HG02623 (cell line): ENCODE measurements around the gene ELF1.

ENCODE experiments used
- ATAC-seq: cut with Tn5 transposase; IDR thresholded peaks from one replicate; pipeline ENCODE4 v1.9.1; 2021; ENCODE audit warnings: moderate library complexity; ENCODE audit not compliant: unreplicated experiment

ELF1 gene

GRCh38 chr13:41019011-41019487 lies at the start of gene ELF1:
TSS of gene ELF1 (minus strand) at chr13:41019316. CDS start at chr13:40982054, 37,262 bp downstream.
- ATAC-seq, result peak; percentile 85

GRCh38 chr13:41065078-41065477 lies 46.0 kb upstream of the ELF1 start:
- ATAC-seq, result no peak

GRCh38 chr13:41064493-41064892 lies 45.4 kb upstream of the ELF1 start:
- ATAC-seq, result no peak

DNA sequence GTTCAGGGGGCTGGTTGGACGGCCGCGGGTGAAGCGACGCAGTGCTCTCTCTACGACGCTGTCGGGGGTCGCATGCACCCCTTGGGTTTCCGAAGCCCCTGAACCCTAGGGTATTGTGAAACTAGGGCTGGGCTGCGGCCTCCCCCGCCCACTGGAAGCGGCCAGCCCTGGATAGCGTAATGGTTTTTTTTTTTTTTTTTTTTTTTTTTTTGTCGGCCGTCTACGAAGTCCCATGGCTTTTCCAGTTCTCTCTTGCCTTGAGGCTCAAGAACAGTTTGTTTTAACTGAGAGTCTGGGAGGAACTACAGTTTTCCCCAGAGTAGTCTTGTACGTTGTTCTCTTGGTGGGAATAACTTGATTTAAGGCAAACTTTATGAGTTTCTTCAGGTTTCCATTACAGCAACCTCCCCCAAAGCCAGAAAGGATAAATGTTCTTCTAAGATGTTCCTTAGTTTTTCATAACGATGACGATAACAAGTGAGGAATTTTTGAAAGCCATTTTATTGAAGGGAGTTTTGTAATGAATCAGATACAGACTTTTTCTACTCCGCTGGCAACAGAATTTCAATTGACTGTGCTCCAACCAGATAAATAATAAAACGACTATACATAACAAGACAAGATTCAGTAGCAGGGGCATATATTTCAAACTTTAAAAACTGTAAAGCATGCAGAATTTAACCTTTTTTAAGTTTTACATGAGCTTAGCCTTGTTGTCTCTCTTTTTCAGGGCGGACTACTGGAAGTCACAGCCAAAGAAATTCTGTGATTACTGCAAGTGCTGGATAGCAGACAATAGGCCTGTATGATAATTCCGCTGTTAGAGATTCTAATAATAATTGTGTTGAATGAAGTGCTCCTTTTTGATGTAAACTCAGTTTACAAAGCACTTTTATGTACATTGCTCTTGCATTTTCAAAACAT lies 43.1 kb upstream of the ELF1 start:
- peak; percentile 28 for ATAC-seq

GRCh38 chr13:41061075-41061913 lies 42.2 kb upstream of the ELF1 start, which contains the start of gene WBP4:
TSS of gene WBP4 (plus strand) at chr13:41061509. CDS start at chr13:41061674, 165 bp downstream.
- ATAC-seq, result peak; percentile 75

DNA sequence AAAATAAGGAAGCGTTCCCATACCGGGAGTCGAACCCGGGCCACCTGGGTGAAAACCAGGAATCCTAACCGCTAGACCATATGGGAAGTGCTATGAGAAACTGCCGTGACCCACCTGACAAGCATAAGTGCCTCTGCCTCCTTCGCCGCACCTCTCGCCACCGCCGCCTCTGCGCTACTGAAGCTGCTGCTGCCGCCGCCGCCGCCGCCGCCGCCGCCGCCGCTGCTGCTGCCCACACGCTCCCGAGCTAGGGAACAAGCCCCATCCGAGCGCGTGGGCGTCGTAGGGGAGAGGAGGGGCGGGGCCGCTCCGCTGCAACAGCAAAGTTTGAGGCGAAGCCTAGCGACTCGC lies 41.6 kb upstream of the ELF1 start:
- ATAC-seq, result peak; percentile 16

GRCh38 chr13:41060082-41060723 lies 41.1 kb upstream of the ELF1 start:
- ATAC-seq, result peak; percentile 33

DNA sequence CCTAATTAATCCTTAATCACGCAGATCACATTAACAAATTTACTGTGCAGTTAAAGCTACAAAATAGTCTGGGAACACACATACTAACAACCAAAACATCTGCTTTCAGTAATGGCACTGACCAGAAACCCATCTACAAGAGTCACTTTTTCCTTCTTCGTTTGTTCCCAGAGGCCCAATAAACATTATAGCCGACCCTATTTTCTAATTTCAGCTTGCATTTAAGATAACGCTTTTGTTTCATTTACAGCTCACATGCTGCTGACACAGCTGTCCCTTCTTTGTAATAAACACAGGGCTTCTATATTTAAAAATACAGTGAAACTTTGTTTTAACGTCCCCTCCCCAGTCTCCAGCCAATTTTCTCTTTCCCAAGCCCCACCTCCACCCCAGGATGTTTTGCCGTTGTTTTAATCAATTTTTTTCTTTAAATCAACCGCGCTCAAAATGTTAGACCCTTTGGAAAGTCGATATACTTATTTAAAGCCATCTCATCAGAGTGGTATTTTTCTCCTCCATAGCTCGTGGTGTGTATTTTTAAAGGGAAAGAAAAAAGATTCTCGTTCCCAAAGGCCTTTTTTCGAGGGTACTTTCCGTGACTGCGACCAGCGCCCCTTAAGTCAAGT lies 40.5 kb upstream of the ELF1 start:
- no peak for ATAC-seq

- ATAC-seq, result no peak
Measured at GRCh38 chr13:41058295-41059070, 39.4 kb upstream of the ELF1 start.

DNA sequence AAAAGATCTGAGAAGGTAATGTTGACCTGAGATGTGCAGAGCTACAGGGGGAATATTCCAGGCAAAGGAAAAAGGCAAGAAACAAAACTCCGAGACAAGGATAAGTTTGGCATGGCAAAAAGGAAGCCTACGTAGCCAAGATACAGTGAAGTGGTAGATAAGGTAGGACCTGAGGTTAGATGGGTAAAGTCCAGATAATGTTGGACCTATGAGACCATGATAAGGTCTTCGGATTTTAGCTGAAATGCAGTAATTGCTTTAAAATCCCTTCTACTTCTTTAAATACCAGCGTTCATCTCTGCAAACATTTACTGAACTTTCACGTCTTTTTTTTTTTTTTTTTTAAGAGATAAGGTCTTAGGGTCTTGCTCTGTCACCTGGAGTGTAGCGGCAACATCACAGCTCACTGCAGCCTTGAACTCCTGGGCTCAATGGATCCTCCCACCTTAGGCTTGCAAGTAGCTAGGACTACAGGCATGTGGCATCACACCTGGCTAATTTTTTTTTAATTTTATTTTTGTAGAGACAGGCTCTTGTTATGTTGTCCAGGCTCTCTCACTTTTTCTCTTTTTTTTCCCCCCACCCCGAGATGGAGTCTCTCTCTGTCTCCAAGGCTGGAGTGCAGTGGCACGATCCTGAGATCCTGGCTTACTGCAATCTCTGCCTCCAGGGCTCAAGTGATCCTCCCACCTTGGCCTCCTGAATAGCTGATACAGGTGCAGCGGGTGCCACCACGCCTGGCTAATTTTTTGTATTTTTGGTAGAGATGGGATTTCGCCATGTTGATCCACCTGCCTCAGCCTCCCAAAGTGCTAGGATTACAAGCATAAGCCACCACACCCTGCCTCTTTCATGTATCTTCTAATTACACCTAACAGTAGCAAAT lies 38.0 kb upstream of the ELF1 start:
- ATAC-seq, result no peak

DNA sequence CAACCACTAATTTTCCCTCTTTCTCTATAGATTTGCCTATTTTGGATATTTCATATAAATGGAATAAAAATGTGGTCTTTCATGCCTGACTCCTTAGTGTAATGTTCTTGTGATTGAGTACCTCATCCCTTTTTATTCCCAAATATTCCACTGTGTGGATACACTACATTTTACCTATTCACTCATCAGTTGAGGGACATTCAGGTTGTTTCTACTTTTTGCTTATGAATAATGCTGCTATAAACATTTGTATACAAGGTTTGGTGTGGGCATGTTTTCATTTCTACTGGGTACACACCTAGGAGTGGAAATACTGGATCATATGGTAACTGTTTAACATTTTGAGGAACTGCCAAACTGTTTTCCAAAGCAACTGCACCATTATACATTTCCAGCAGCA lies 37.1 kb upstream of the ELF1 start:
- no peak for ATAC-seq

GRCh38 chr13:41054919-41055619 lies 36.0 kb upstream of the ELF1 start:
- no peak for ATAC-seq

GRCh38 chr13:41054212-41054877 lies 35.2 kb upstream of the ELF1 start:
- ATAC-seq, result no peak

- ATAC-seq, result no peak
Measured at GRCh38 chr13:41053384-41053826, 34.3 kb upstream of the ELF1 start.

- no peak for ATAC-seq
Measured at GRCh38 chr13:41052441-41052840, 33.3 kb upstream of the ELF1 start.

DNA sequence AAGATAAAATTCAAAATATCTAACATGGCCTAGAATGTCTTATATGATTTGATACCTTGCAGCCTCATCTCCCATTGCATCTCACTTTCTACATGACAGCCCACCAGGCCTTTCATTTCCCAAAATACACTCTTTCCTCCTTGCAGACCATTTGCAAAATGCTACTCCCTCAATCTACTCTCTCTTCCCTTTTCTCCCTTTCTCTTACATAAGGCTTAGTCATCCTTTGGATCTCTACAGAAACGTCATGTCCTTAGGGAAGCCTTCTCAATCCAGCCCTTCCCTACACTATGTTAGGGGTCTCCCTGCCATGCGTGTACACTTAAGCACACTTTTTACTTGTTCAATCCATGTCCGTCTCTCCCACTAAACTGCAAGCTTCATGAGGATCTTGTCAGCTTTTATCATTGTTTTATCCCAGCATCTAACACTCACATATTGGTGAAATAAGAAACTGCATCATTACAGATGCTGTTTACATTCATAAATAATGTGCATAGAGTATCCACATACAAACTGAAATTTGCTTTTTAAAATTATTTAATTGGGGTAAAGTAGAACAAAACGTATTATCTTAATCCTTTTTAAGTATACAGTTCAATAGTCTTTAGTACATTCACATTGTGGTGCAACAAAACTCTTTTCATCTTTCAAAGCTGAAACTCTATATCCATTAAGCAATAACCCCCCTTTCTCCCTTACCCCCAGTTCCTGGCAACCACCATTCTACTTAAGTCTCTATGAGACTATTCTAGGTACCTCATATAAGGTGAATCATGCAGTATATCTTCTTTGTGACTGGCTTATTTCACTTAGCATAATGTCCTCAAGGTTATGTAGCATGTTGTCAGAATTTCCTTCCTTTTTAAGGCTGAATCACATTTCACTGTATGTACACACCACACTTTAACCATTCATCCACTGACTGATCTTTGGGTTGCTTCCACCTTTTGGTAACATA lies 30.6 kb upstream of the ELF1 start:
- no peak for ATAC-seq

- no peak for ATAC-seq
Measured at GRCh38 chr13:41048640-41049039, 29.5 kb upstream of the ELF1 start.
